GM18519 (cell line): ENCODE results near the gene EDRF1.
"Not testable (repeated sequence)": the region's sequence is repeated elsewhere in the genome, so short reads cannot be mapped to it uniquely, and the experiment has no call there.

Source experiments
- ATAC-seq: cut with Tn5 transposase; IDR thresholded peaks from one replicate; pipeline ENCODE4 v1.9.1; 2021; ENCODE audit warnings: mild to moderate bottlenecking, moderate library complexity; ENCODE audit not compliant: unreplicated experiment, low FRiP score

EDRF1 gene

GRCh38 chr10:125719173-125720001 lies at the start of gene EDRF1:
TSS of gene EDRF1 (plus strand) at chr10:125719709. CDS start at chr10:125719808, 99 bp downstream.
- ATAC-seq = peak; percentile 97

GRCh38 chr10:125672884-125673283 lies 46.6 kb upstream of the EDRF1 start:
- no peak for ATAC-seq

- no peak for ATAC-seq
These were observed 40.1 kb upstream of the EDRF1 start for GRCh38 chr10:125679436-125679835.

- ATAC-seq = no peak
These were observed 36.4 kb upstream of the EDRF1 start, which contains the start of gene TEX36 for GRCh38 chr10:125683063-125683462. TSS of gene TEX36 (minus strand) at chr10:125683163. CDS start at chr10:125682989, 174 bp downstream.

- no peak for ATAC-seq
These were observed 35.7 kb upstream of the EDRF1 start for GRCh38 chr10:125683821-125684220.

DNA sequence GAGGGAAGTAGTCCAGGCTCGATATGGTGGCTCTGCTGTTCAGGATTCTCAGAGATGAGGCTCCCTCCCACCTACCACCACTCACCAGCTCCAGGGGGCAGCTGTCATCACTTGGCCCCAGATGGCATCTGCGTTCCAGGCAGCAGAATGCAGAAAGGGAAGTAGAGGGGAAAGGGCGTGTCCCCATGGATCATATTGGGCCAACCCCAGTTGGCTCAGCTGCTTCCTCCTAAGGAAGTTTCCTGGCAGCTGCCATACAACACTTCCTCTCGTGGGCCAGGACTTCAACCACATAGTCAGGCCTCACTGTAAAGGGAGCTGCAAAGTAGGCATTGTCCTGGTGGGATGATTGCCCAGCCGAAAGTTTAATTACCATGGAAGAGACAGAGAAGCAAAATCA lies 34.9 kb upstream of the EDRF1 start:
- no peak for ATAC-seq

- ATAC-seq = no peak
These were observed 31.9 kb upstream of the EDRF1 start for GRCh38 chr10:125687507-125688185.

DNA sequence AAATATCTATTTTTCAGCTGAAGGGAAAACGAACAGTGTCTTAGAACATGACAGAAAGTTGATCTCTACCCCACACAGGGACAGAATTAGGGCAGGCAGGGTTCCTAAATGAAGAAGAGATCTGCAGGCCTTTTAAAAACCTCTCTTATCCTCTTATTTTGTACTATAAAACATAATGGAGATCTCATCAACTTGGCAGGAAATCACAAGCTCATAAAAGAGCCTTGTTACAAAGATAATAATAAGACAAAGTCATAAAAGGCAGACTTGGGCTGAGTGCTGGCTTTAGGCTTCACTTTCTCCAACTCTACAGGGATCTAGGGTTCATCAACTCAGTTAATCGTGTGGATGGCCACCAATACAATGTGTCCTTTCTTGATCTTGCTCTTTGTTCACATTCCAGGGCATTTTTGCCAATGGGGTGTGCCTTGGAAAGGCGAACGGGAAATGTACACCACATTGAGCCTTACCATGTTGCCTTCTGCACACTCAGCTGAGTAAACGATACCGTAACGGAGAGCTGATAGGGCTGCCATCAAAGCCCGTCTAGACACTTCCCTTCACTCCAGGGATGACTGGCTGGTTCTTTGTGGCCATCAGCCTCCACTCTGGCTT lies 29.4 kb upstream of the EDRF1 start:
- no peak for ATAC-seq

- ATAC-seq = no peak
These were observed 28.1 kb upstream of the EDRF1 start for GRCh38 chr10:125691160-125691981.

DNA sequence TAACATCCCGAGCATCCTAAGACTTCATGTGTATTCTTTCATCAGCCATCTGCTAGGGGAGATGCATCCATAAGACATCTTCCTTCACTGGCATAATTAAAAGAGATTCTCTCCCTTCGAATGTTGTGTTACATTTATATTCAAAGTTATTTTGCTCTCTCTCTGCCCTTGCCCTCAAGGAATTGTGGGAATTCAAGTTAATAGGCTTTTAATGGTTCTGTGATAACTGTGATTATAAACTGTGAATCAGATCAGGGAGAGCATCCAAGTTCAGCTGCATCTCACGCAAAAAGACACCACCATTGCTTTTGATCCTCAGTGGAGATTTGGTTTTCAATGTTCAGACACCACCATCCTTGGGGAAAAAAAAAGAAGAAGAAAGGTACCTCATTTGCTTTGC lies 27.3 kb upstream of the EDRF1 start:
- no peak for ATAC-seq

- no peak for ATAC-seq
These were observed 26.6 kb upstream of the EDRF1 start for GRCh38 chr10:125692601-125693523.

GRCh38 chr10:125693524-125693847 lies 26.0 kb upstream of the EDRF1 start:
- no peak for ATAC-seq

DNA sequence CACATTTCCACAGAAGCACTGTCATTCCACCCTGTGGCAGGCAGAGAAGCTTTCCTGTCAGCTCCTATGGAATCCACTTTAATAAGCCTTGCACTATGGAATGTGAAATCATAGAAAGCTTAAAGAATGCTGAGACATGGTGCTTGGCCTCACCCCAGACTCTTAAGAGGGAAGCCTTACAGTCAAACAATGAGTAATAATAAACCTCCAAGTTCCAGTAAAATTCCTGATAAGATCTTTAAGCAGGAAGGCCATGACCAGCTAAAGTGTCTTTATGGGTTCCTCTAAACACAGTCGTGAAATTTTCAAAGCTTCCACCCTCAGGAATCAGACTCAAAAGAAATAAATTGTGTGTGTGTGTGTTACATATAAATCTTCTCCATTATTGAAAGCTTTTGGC lies 24.6 kb upstream of the EDRF1 start:
- ATAC-seq = no peak

GRCh38 chr10:125696884-125697283 lies 22.6 kb upstream of the EDRF1 start:
- not testable (repeated sequence) for ATAC-seq

- ATAC-seq = no peak
These were observed 21.0 kb upstream of the EDRF1 start for GRCh38 chr10:125698481-125698998.

- ATAC-seq = no peak
These were observed 19.9 kb upstream of the EDRF1 start for GRCh38 chr10:125699562-125700143.

- no peak for ATAC-seq
These were observed 19.1 kb upstream of the EDRF1 start for GRCh38 chr10:125700355-125700911.

DNA sequence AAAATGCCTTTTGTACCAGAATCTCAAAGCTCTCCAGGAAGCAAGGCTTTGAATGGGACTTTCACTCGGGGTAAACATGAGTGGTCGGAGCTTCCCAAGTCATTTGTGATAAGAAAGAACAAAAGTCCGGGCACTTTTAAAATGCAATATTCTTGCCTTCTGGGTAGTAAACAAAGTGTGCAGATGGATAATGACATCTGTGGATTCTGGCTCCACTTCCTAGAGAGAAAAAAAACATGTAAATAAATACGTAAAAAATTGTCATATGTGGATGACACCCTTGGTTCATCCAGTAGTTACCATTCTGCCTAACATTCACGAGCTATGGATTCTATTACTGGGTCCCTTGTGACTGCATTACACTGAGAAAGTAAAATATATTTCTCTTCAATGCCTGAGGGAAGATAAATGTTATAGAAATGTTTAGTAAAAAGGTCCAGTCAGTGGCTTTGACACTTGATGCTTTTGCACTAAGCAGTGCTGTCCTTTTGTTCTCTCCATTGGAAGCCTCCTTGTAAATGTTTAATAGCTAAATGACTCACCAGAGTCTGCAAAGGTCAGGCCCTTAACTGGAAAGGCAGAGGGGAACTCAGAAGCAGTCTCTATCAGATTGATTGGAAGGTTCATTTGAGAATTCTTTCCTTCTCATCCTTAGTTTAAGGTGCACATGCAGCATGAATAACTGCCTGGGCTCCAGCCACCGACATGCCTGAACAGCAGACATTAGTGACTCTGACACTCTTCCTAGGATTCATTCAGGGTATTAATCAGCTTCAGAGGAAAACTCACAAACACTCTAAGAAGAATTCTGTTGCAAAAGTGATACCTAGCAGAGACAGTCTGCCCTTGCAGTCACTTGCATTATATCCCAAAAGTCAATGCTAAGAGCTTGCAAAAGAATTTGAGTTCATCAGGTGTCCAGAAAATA lies 11.7 kb upstream of the EDRF1 start:
- ATAC-seq = no peak
